Fibroblast of skin of right quadriceps (primary cell): ENCODE measurements around the gene UBA3.
A peak's percentile ranks its signal among the peaks of the same experiment; 100 is the strongest.

Experiments
- DNase-seq: peaks from one replicate; pipeline ENCODE4 v3.0.0-alpha.2; 2013

Gene UBA3

GRCh38 chr3:69097407-69098086, 17.4 kb upstream of the UBA3 start:
- DNase-seq = no peak

DNA sequence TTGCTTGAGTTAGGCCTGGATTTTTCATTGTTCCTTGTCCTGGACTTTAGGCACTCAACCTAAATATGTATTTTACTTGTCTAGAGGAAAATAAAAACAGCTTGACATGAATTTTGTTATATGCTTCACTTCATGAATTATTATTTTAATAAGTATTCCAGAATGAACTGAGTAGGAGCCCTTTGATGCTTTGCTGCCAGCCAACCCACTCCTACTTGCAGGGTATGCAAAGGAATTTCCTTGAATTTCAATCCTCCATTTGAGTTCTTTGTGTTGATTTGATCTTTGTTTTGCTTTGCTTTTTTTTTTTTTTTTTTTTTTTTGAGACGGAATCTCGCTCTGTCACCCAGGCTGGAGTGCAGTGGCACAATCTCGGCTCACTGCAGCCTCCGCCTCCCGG, 16.1 kb upstream of the UBA3 start:
- no peak for DNase-seq

- no peak for DNase-seq
These were observed 15.5 kb upstream of the UBA3 start for GRCh38 chr3:69095636-69096035.

GRCh38 chr3:69094467-69095205, 14.5 kb upstream of the UBA3 start:
- peak; percentile 62 for DNase-seq

GRCh38 chr3:69092030-69092516, 11.9 kb upstream of the UBA3 start:
- no peak for DNase-seq

DNA sequence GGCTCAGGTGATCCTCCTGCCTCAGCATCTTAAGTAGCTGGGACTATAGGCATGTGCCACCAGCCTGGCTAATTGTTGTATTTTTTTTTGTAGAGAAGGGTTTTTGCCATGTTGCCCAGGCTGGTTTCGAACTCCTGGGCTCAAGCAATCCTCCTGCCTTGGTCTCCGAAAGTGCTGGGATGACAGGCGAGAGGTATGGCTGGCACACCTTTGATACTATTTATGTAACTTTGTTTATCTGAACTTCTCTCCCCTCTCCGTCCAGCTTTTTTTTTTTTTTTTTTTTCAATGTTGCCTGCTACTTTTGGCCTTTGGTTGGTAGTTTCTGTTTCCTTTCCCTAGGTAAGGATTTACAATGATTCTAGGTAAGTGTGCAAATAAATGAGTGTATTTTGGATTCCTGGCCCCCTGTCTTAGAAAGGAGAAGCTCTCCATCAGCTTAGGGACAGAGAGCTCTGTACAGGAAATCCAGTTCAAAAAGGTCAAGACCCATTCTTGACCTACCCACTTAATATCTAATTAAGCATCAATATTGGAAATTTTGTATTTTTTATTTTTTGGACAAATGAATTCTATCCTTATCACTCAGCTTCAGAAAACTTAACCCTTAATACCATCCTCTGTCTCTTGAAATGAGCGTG, 11.3 kb upstream of the UBA3 start:
- DNase-seq = no peak

DNA sequence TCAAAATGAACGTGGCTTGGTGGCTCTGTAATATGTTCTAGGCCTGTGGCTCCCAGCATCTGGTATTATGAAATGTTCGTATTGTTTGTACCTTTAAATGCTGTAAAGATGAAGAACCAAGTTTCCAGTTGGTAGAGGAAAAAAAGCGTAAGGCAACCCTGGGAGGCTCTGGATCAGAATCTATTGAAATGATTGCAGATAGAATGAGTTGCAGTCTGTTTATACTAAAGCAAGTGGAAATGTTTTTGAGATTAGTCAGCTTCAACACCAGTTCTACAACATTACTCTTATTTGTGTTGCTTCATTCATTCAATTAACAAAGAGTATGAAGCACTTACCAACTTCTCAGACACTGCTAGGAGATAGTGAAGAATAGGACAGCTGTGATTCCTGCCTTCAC, 9.9 kb upstream of the UBA3 start:
- DNase-seq = peak; percentile 78

DNA sequence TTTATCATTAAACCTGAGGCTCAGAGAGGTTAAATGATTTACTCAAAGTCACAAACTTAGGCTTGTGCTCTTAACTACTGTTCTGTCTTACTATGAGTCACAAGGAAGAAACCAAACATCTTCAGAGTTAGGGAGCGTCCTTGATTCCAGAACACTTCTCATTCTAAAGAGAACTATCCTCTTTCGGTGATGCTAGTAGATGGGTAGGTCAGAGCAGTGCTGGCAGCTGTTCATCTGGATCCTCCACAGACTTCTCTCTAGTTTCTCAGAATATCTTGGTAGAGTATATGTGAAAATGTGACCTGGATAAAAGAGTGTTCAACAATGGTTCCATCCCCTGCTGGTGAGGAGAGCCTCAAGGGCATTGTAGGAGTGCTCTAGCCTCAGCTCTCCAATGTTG, 7.9 kb upstream of the UBA3 start:
- DNase-seq = peak; percentile 45

- no peak for DNase-seq
These were observed 7.0 kb upstream of the UBA3 start for GRCh38 chr3:69087030-69087791.

- peak; percentile 95 for DNase-seq
These were observed 5.9 kb upstream of the UBA3 start for GRCh38 chr3:69085833-69086722.

- DNase-seq = no peak
These were observed 5.1 kb upstream of the UBA3 start for GRCh38 chr3:69085168-69085832.

- DNase-seq = peak; percentile 93
These were observed 4.4 kb upstream of the UBA3 start, which contains the start of gene ARL6IP5 for GRCh38 chr3:69084326-69085167. TSS of gene ARL6IP5 (plus strand) at chr3:69084937. CDS start at chr3:69085048, 111 bp downstream.

DNA sequence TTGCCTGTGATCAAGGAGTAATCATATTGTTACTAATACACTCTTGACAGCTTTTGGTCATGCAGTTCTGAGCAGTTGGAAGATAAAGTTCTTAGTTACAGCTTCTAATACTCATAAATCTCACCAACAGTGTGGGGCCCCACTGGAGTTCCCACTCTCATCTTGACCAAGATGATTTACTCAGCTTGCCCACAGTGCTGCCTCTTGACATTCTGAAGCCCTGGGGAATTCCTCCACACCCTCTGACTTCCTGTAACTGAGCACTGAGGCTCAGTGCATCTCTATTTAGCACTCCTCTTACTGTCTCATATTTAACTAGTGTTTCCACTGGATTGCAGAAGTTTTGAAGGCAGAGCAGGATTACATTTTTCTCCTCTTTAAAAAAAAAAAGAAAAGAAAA, 2.6 kb upstream of the UBA3 start:
- DNase-seq = peak; percentile 87

- no peak for DNase-seq
These were observed 2.2 kb upstream of the UBA3 start for GRCh38 chr3:69082361-69082760.

- DNase-seq = no peak
These were observed 1.6 kb upstream of the UBA3 start for GRCh38 chr3:69081583-69082262.

DNA sequence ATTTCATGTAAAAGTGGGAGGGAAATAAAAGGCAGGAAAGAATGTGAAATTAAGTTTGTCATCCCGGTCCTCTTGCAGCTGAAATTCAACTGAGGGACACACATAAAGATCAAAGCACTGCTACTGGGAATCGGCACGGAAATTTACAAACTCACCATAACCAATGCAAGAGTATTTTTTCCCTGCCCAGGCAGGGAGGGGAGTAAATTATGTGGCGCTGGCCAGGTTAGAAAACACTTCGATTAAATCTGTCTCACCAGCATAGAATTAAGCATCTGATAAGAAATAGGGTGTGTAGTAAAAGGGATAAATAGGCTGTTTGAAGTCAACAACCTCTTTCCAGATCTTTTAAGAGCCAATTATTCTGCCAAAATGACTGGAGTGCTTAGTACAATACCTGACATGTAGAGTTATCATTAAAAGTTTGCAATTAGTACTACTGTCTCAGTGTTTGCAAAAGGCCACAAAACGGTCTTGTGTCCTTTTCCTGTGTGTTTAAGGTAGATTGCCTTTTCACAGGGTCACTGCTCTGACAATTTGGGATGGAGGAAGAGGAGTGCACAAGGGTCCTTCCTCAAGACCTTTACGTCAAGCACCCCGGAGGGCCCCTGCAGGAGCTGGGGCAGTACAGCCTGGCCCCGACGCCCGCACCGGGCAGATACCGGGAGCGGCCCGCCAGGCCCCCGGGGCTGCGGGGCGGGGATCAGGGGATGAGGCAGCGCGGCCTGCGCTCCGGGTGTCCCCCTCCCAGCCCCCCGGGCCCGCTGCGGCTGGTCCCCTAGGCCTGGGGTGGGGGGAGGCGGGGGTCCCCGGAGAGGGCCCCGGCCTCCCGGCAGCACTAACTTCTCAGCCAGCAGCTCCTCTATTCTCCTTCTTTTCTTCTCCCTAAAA, 651 bp downstream of the UBA3 start:
- no peak for DNase-seq

GRCh38 chr3:69072928-69073327, 7.2 kb downstream of the UBA3 start:
- DNase-seq = no peak

DNA sequence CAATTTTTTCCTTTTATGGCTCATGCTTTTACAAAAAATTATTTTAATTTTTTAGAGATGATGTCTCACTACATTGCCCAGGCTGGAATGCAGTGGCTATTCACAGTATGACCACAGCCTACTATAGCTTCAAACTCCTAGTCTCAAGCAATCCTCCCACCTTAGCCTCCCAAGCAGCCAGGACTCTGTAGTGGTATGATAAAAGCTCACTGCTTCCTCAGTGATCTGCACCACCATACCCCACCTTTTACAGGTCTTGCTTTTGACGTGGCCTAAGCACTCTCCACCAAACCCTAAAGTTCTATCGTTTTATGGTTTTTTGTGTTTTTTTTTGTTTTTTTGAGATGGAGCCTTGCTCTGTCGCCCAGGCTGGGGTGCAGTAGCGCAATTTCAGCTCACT, 14.0 kb downstream of the UBA3 start:
- no peak for DNase-seq
